Neural cell (in vitro differentiated cells): Measurements from ENCODE around the gene FHIT. TPM values are rescaled to one million over a fixed set of nuclear protein-coding genes. Genes with fewer than 3 reads are reported as not detected.

Source experiments
- H2AFZ ChIP-seq: fragments of 200-600, 300-800 bp; sonication (generic), shearing (Covaris generic); 2 replicates; pipeline ENCODE4 v1.6.0; 2014; ENCODE audit warnings: low read depth, mild to moderate bottlenecking, antibody characterized with exemption, low read length, moderate library complexity
- H3F3A ChIP-seq: fragments of 200-600 bp; shearing (Covaris generic); 2 replicates; pipeline ENCODE4 v1.6.1; 2016; ENCODE audit warnings: mild to moderate bottlenecking, moderate library complexity, mixed read lengths, antibody characterized with exemption, low read length; ENCODE audit not compliant: insufficient read depth, poor library complexity, severe bottlenecking
- H3K27ac ChIP-seq: fragments of 200-600, 300-800 bp; sonication (generic), shearing (Covaris generic); 2 replicates; pipeline ENCODE4 v1.5.1; 2014; ENCODE audit warnings: mild to moderate bottlenecking, low read length, moderate library complexity
- H3K27me3 ChIP-seq: fragments of 300-800, 200-600 bp; sonication (generic), shearing (Covaris generic); 2 replicates; pipeline ENCODE4 v1.6.0; 2014; ENCODE audit warnings: mild to moderate bottlenecking, low read depth, low read length, moderate library complexity; ENCODE audit not compliant: insufficient read depth
- H3K36me3 ChIP-seq: fragments of 300-800, 200-600 bp; sonication (generic), shearing (Covaris generic); 2 replicates; pipeline ENCODE4 v1.5.1; 2014; ENCODE audit warnings: mild to moderate bottlenecking, antibody characterized with exemption, low read length, moderate library complexity; ENCODE audit not compliant: insufficient read depth
- H3K4me2 ChIP-seq: fragments of 300-800, 200-600 bp; sonication (generic), shearing (Covaris generic); 2 replicates; pipeline ENCODE4 v1.6.0; 2014; ENCODE audit warnings: mild to moderate bottlenecking, low read length
- H3K4me3 ChIP-seq: fragments of 300-800, 200-600 bp; sonication (generic), shearing (Covaris generic); 2 replicates; pipeline ENCODE4 v1.5.1; 2014; ENCODE audit warnings: mild to moderate bottlenecking, low read length, moderate library complexity
- H3K79me2 ChIP-seq: fragments of 200-600 bp; shearing (Covaris generic); replicated peaks from 2 replicates; pipeline ENCODE4 v1.6.0; 2014; ENCODE audit warnings: mild to moderate bottlenecking, low read length, moderate library complexity; ENCODE audit not compliant: insufficient read depth
- H3K9ac ChIP-seq: fragments of 300-800, 200-600 bp; sonication (generic), shearing (Covaris generic); 2 replicates; pipeline ENCODE4 v1.6.1; 2016; ENCODE audit warnings: mild to moderate bottlenecking, low read length, mixed read lengths
- H3K9me2 ChIP-seq: fragments of 200-600 bp; shearing (Covaris generic); 2 replicates; pipeline ENCODE4 v1.6.1; 2016; ENCODE audit warnings: mild to moderate bottlenecking, low read length, mixed read lengths; ENCODE audit not compliant: insufficient read depth
- H3K9me3 ChIP-seq: fragments of 200-600, 300-800 bp; sonication (generic), shearing (Covaris generic); 2 replicates; pipeline ENCODE4 v1.6.1; 2016; ENCODE audit warnings: mild to moderate bottlenecking, mixed run types, low read length, moderate library complexity, mixed read lengths
- H4K20me1 ChIP-seq: fragments of 200-600 bp; shearing (Covaris generic); 2 replicates; pipeline ENCODE4 v1.6.1; 2016; ENCODE audit warnings: mild to moderate bottlenecking, mixed run types; ENCODE audit not compliant: insufficient read depth
- EP300 ChIP-seq: fragments of 450-650 bp; conservative IDR thresholded peaks from 2 replicates; pipeline ENCODE4 v1.6.1; 2014; ENCODE audit warnings: antibody characterized with exemption, mild to moderate bottlenecking, moderate library complexity; ENCODE audit not compliant: poor library complexity, severe bottlenecking
- EZH2 ChIP-seq: fragments of 200-600, 300-800 bp; shearing (Covaris generic), sonication (generic); IDR thresholded peaks from 2 replicates; pipeline ENCODE4 v1.6.1; 2014; ENCODE audit warnings: antibody characterized with exemption, low read length, borderline replicate concordance, mild to moderate bottlenecking; ENCODE audit not compliant: insufficient read depth, poor library complexity, severe bottlenecking
- MXI1 ChIP-seq: fragments of 450-650 bp; conservative IDR thresholded peaks from 2 replicates; pipeline ENCODE4 v1.6.1; 2014; ENCODE audit warnings: antibody characterized with exemption, mild to moderate bottlenecking; ENCODE audit not compliant: poor library complexity, severe bottlenecking
- POLR2AphosphoS5 ChIP-seq: IDR thresholded peaks from 2 replicates; pipeline ENCODE4 v1.6.1; 2012
- RAD21 ChIP-seq: fragments of 450-650 bp; conservative IDR thresholded peaks from 2 replicates; pipeline ENCODE4 v1.6.1; 2014; ENCODE audit warnings: antibody characterized with exemption, mild to moderate bottlenecking, moderate library complexity
- SMC3 ChIP-seq: fragments of 450-650 bp; conservative IDR thresholded peaks from 2 replicates; pipeline ENCODE4 v1.6.1; 2014; ENCODE audit warnings: antibody characterized with exemption, mild to moderate bottlenecking, moderate library complexity; ENCODE audit not compliant: poor library complexity
- TAF1 ChIP-seq: IDR thresholded peaks from 2 replicates; pipeline ENCODE4 v1.6.1; 2012; ENCODE audit warnings: low read depth
- polyA plus RNA-seq: library from polyadenylated mRNA; depleted of rRNA; stranded (reverse); fragments of >200 nt; gene quantifications from 2 replicates; pipeline ENCODE4 v1.2.3, GENCODE V29; 2014
- TF ChIP-seq, protein P1 (sequence below): fragments of 450-650 bp; IDR thresholded peaks from 2 replicates; pipeline ENCODE4 v1.5.1; 2014; ENCODE audit warnings: antibody characterized with exemption, mild to moderate bottlenecking, moderate library complexity; ENCODE audit not compliant: poor library complexity, severe bottlenecking
- TF ChIP-seq, protein P2 (sequence below): IDR thresholded peaks from 2 replicates; pipeline ENCODE4 v1.6.1; 2012; ENCODE audit warnings: borderline replicate concordance

FHIT gene
- polyA plus RNA-seq, 1 donor from 2014 or later = not detected

DNA sequence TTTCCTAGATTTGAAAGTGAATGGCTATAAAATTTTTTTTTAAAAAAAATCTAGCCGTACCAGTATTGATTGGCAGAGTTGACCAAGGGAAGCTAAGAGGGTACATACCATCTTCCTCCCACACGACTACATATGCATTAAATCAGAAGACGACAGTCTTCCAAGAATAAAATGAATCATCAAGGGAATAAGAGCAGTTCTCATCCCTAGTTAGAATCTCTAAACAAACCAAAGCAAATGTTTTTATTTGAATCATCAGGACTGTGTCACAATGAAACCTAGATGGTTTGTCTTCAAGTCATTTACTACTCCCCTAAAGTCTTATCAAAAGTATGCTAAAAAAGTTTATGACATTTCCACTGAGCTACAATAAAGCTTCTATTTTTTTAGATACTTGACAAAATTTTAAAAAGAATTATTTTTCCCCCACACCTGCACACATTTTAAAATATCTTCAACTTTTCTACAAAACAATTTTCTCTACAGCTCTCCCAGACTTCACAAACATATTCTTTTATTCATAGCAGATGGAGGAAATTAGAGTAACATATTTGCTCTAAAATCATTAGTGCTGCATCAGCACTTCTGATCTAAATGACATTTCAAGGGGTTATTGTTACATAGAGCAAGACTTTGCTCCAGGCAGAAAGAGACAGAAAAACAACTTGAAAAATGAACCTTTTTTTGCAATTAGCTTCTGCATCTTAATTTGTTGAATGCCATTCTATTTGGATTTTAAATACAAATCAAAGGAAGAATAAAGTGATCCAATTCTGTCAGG, 547.1 kb downstream of the FHIT start:
- no peaks in the 10 kb centered on the region for H3K27me3 ChIP-seq
- no peak overlapping the region for H2AFZ ChIP-seq
- H3F3A ChIP-seq = no peaks in the 10 kb centered on the region
- H4K20me1 ChIP-seq = no peaks in the 10 kb centered on the region
- H3K9ac ChIP-seq = no peak overlapping the region
- no peaks in the 10 kb centered on the region for H3K9me2 ChIP-seq
- H3K9me3 ChIP-seq = no peaks in the 10 kb centered on the region
- no peaks in the 10 kb centered on the region for H3K79me2 ChIP-seq
- no peak overlapping the region for H3K27ac ChIP-seq
- TF ChIP-seq SMC3 = no peak
- TF ChIP-seq MXI1 = no peak
- TF ChIP-seq, protein P1, sequence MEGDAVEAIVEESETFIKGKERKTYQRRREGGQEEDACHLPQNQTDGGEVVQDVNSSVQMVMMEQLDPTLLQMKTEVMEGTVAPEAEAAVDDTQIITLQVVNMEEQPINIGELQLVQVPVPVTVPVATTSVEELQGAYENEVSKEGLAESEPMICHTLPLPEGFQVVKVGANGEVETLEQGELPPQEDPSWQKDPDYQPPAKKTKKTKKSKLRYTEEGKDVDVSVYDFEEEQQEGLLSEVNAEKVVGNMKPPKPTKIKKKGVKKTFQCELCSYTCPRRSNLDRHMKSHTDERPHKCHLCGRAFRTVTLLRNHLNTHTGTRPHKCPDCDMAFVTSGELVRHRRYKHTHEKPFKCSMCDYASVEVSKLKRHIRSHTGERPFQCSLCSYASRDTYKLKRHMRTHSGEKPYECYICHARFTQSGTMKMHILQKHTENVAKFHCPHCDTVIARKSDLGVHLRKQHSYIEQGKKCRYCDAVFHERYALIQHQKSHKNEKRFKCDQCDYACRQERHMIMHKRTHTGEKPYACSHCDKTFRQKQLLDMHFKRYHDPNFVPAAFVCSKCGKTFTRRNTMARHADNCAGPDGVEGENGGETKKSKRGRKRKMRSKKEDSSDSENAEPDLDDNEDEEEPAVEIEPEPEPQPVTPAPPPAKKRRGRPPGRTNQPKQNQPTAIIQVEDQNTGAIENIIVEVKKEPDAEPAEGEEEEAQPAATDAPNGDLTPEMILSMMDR = no peak
- no peak for TF ChIP-seq TAF1
- no peak for TF ChIP-seq EZH2
- TF ChIP-seq POLR2AphosphoS5 = no peak
- TF ChIP-seq RAD21 = no peak
- TF ChIP-seq EP300 = no peak
- TF ChIP-seq, protein P2, sequence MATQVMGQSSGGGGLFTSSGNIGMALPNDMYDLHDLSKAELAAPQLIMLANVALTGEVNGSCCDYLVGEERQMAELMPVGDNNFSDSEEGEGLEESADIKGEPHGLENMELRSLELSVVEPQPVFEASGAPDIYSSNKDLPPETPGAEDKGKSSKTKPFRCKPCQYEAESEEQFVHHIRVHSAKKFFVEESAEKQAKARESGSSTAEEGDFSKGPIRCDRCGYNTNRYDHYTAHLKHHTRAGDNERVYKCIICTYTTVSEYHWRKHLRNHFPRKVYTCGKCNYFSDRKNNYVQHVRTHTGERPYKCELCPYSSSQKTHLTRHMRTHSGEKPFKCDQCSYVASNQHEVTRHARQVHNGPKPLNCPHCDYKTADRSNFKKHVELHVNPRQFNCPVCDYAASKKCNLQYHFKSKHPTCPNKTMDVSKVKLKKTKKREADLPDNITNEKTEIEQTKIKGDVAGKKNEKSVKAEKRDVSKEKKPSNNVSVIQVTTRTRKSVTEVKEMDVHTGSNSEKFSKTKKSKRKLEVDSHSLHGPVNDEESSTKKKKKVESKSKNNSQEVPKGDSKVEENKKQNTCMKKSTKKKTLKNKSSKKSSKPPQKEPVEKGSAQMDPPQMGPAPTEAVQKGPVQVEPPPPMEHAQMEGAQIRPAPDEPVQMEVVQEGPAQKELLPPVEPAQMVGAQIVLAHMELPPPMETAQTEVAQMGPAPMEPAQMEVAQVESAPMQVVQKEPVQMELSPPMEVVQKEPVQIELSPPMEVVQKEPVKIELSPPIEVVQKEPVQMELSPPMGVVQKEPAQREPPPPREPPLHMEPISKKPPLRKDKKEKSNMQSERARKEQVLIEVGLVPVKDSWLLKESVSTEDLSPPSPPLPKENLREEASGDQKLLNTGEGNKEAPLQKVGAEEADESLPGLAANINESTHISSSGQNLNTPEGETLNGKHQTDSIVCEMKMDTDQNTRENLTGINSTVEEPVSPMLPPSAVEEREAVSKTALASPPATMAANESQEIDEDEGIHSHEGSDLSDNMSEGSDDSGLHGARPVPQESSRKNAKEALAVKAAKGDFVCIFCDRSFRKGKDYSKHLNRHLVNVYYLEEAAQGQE = no peak
- H3K36me3 ChIP-seq = no peaks in the 10 kb centered on the region
- no peak overlapping the region for H3K4me3 ChIP-seq
- no peak overlapping the region for H3K4me2 ChIP-seq

- no peaks in the 10 kb centered on the region for H4K20me1 ChIP-seq
- no peak overlapping the region for H3K9ac ChIP-seq
- TF ChIP-seq, protein P1 = no peak
- TF ChIP-seq SMC3 = no peak
- TF ChIP-seq MXI1 = no peak
- TF ChIP-seq EZH2 = no peak
- TF ChIP-seq EP300 = no peak
- no peak overlapping the region for H3K4me2 ChIP-seq
- no peaks in the 10 kb centered on the region for H3F3A ChIP-seq
- H2AFZ ChIP-seq = no peak overlapping the region
- H3K27me3 ChIP-seq = no peaks in the 10 kb centered on the region
- H3K9me3 ChIP-seq = no peaks in the 10 kb centered on the region
- no peak overlapping the region for H3K27ac ChIP-seq
- no peak overlapping the region for H3K4me3 ChIP-seq
- no peaks in the 10 kb centered on the region for H3K36me3 ChIP-seq
- no peaks in the 10 kb centered on the region for H3K79me2 ChIP-seq
- H3K9me2 ChIP-seq = no peaks in the 10 kb centered on the region
These were observed 548.2 kb downstream of the FHIT start for GRCh38 chr3:60703008-60703407.
